Muscle of leg (tissue), 16 donors: ENCODE data around the gene AR. TPM values are rescaled to one million over a fixed set of nuclear protein-coding genes. Genes with fewer than 3 reads are reported as not detected.

Experiments
- DNase-seq: peaks from one replicate; pipeline ENCODE4 v3.0.0; 2013
- H3K27ac ChIP-seq: one replicate; pipeline ENCODE4 v1.5.1; 2013; ENCODE audit warnings: mild to moderate bottlenecking, low read length, control low read depth
- H3K27me3 ChIP-seq: one replicate; pipeline ENCODE4 v1.6.1; 2013; ENCODE audit warnings: low read length; ENCODE audit not compliant: control insufficient read depth, insufficient read depth
- H3K36me3 ChIP-seq: one replicate; pipeline ENCODE4 v1.6.1; 2013; ENCODE audit warnings: low read length; ENCODE audit not compliant: control insufficient read depth, insufficient read depth
- H3K4me1 ChIP-seq: one replicate; pipeline ENCODE4 v1.6.1; 2013; ENCODE audit warnings: low read length; ENCODE audit not compliant: control insufficient read depth, insufficient read depth
- H3K4me3 ChIP-seq: one replicate; pipeline ENCODE4 v1.5.1; 2013; ENCODE audit warnings: low read length, control low read depth
- H3K9me3 ChIP-seq: replicated peaks from 2 replicates; pipeline ENCODE4 v1.6.1; 2013; ENCODE audit warnings: low read depth, low read length; ENCODE audit not compliant: control insufficient read depth
- WGBS: methylation state at CpG from one replicate; pipeline ENCODE4 v1.1.5; 2013; ENCODE audit warnings: missing lambda C conversion rate; ENCODE audit not compliant: insufficient coverage; 5-methylcytosine and 5-hydroxymethylcytosine counted together
- long read RNA-seq, 11 donors: transcript quantifications; one replicate each; lab custom pipeline, GENCODE V29; 2026
- polyA plus RNA-seq, 8 donors: library from polyadenylated mRNA; unstranded; fragments of 120-200 nt; gene quantifications; one replicate each; pipeline versions ENCODE4 v1.2.1 to v1.2.3, GENCODE V29; 2013; ENCODE audit warnings: inconsistent platforms in 1 of 8, low replicate concordance in 1 of 8; ENCODE audit not compliant: insufficient read length in 8 of 8, insufficient read depth in 1 of 8
- total RNA-seq: library from RNA; stranded (reverse); fragments of 120-200 nt; gene quantifications from one replicate; pipeline ENCODE4 v1.2.4, GENCODE V29; 2013

Gene AR
- total RNA-seq, result 8.1 TPM
- polyA plus RNA-seq, result 1 to 10 TPM; 3.7 to 8.7 (median 5.8) TPM
- long read RNA-seq, donor 1, result 0 reads
- long read RNA-seq, donor 2, result 0 reads
- long read RNA-seq, donor 3, result 0 reads
- long read RNA-seq, donor 4, result 0 reads
- long read RNA-seq, donor 5, full-length matches to known transcripts, result 2 of 2 reads
- long read RNA-seq, donor 5, partial matches to known transcripts, result 0 of 2 reads
- long read RNA-seq, donor 5, other reads (novel, unspliced or antisense), result 0 of 2 reads
- long read RNA-seq, donor 6, partial matches to known transcripts, result 6 of 6 reads
- long read RNA-seq, donor 6, other reads (novel, unspliced or antisense), result 0 of 6 reads
- long read RNA-seq, donor 7, result 0 reads
- long read RNA-seq, donor 8, full-length matches to known transcripts, result 3 of 3 reads
- long read RNA-seq, donor 8, partial matches to known transcripts, result 0 of 3 reads
- long read RNA-seq, donor 8, other reads (novel, unspliced or antisense), result 0 of 3 reads
- long read RNA-seq, donor 9, result 0 reads
- long read RNA-seq, donor 10, result 0 reads
- long read RNA-seq, donor 11, full-length matches to known transcripts, result 2 of 2 reads
- long read RNA-seq, donor 11, partial matches to known transcripts, result 0 of 2 reads
- long read RNA-seq, donor 11, other reads (novel, unspliced or antisense), result 0 of 2 reads

GRCh38 chrX:67543818-67544217, at the start of gene AR:
Gene AR (plus strand): TSS chrX:67544021. CDS start chrX:67545147, 1,126 bp downstream.
- H3K4me1 ChIP-seq, result peaks cover 9% of the 10 kb centered on the region
- WGBS, result 27% methylated on average over 25 of the region's 30 CpGs
- H3K36me3 ChIP-seq, result no peaks in the 10 kb centered on the region
- peaks cover 29% of the 10 kb centered on the region for H3K27me3 ChIP-seq
- no peaks in the 10 kb centered on the region for H3K9me3 ChIP-seq
- H3K27ac ChIP-seq, result peak within 1 kb of the TSS; percentile 82
- H3K4me3 ChIP-seq, result peak within 1 kb of the TSS; percentile 57
- peak; percentile 88 for DNase-seq

GRCh38 chrX:67500617-67501016, 43.2 kb upstream of the AR start:
- Histone ChIP-seq H3K4me3 (no peak overlapping the region), H3K36me3 (no peaks in the 10 kb centered on the region), H3K27me3 (no peaks in the 10 kb centered on the region), H3K4me1 (no peaks in the 10 kb centered on the region), H3K27ac (no peak overlapping the region), H3K9me3 (peaks cover 3% of the 10 kb centered on the region)
- no CpG with 5 or more reads among the region's 1 CpG for WGBS
- no peak for DNase-seq

- no peaks in the 10 kb centered on the region for H3K27me3 ChIP-seq
- H3K27ac ChIP-seq, result no peak overlapping the region
- no peaks in the 10 kb centered on the region for H3K36me3 ChIP-seq
- no peak overlapping the region for H3K4me3 ChIP-seq
- H3K9me3 ChIP-seq, result peaks cover 3% of the 10 kb centered on the region
- no peaks in the 10 kb centered on the region for H3K4me1 ChIP-seq
- DNase-seq, result no peak
These were observed 40.8 kb upstream of the AR start for GRCh38 chrX:67503004-67503403.

- WGBS, result no CpG with 5 or more reads among the region's 2 CpGs
- no peak for DNase-seq
- Histone ChIP-seq H3K4me1 (no peaks in the 10 kb centered on the region), H3K4me3 (no peak overlapping the region), H3K36me3 (no peaks in the 10 kb centered on the region), H3K27ac (no peak overlapping the region), H3K27me3 (no peaks in the 10 kb centered on the region), H3K9me3 (peaks cover 3% of the 10 kb centered on the region)
These were observed 40.4 kb upstream of the AR start for GRCh38 chrX:67503453-67503852.

- Histone ChIP-seq H3K27me3 (no peaks in the 10 kb centered on the region), H3K36me3 (no peaks in the 10 kb centered on the region), H3K4me1 (no peaks in the 10 kb centered on the region), H3K9me3 (peaks cover 6% of the 10 kb centered on the region), H3K4me3 (no peak overlapping the region), H3K27ac (no peak overlapping the region)
- no peak for DNase-seq
These were observed 23.1 kb upstream of the AR start for GRCh38 chrX:67520671-67521070.

GRCh38 chrX:67523002-67523681, 20.7 kb upstream of the AR start:
- peak; percentile 36 for DNase-seq
- whole genome bisulfite sequencing, result 40% methylated on average over 2 of the region's 3 CpGs
- H3K27ac ChIP-seq, result no peak overlapping the region
- H3K4me1 ChIP-seq, result no peaks in the 10 kb centered on the region
- no peaks in the 10 kb centered on the region for H3K36me3 ChIP-seq
- no peaks in the 10 kb centered on the region for H3K27me3 ChIP-seq
- H3K9me3 ChIP-seq, result peaks cover 6% of the 10 kb centered on the region
- no peak overlapping the region for H3K4me3 ChIP-seq

GRCh38 chrX:67523932-67524331, 19.9 kb upstream of the AR start:
- Histone ChIP-seq H3K27me3 (no peaks in the 10 kb centered on the region), H3K9me3 (peaks cover 3% of the 10 kb centered on the region), H3K36me3 (no peaks in the 10 kb centered on the region), H3K4me1 (no peaks in the 10 kb centered on the region), H3K27ac (no peak overlapping the region), H3K4me3 (no peak overlapping the region)
- peak; percentile 9 for DNase-seq
- 60% methylated on average over 1 of the region's 1 CpG for WGBS

GRCh38 chrX:67524428-67524827, 19.4 kb upstream of the AR start:
- DNase-seq, result no peak
- no peaks in the 10 kb centered on the region for H3K27me3 ChIP-seq
- H3K4me1 ChIP-seq, result no peaks in the 10 kb centered on the region
- H3K27ac ChIP-seq, result no peak overlapping the region
- no CpG with 5 or more reads among the region's 2 CpGs for WGBS
- no peak overlapping the region for H3K4me3 ChIP-seq
- no peaks in the 10 kb centered on the region for H3K9me3 ChIP-seq
- H3K36me3 ChIP-seq, result no peaks in the 10 kb centered on the region

GRCh38 chrX:67524950-67525691, 18.7 kb upstream of the AR start:
- Histone ChIP-seq H3K9me3 (no peaks in the 10 kb centered on the region), H3K27ac (no peak overlapping the region), H3K27me3 (no peaks in the 10 kb centered on the region), H3K4me1 (no peaks in the 10 kb centered on the region), H3K4me3 (no peak overlapping the region), H3K36me3 (no peaks in the 10 kb centered on the region)
- no peak for DNase-seq
- WGBS, result 50% methylated on average over 1 of the region's 2 CpGs

GRCh38 chrX:67536564-67536963, 7.3 kb upstream of the AR start:
- Histone ChIP-seq H3K4me3 (no peak overlapping the region), H3K36me3 (no peaks in the 10 kb centered on the region), H3K27ac (no peak overlapping the region), H3K9me3 (no peaks in the 10 kb centered on the region), H3K4me1 (no peaks in the 10 kb centered on the region), H3K27me3 (no peaks in the 10 kb centered on the region)
- no peak for DNase-seq
- no CpG with 5 or more reads among the region's 1 CpG for WGBS
